ENCODE data around the gene ULK2.
"Not testable (repeated sequence)": the region's sequence is repeated elsewhere in the genome, so short reads cannot be mapped to it uniquely, and the experiment has no call there.

The ULK2 gene

GRCh38 chr17:19867329-19868078, at the start of gene ULK2:
TSS of gene ULK2 (minus strand) at chr17:19867936. CDS start at chr17:19867417, 519 bp downstream.
- H3K36me3 Mint-ChIP-seq: peaks cover 11% of the 10 kb centered on the region
- H3K27me3 Mint-ChIP-seq: peaks cover 5% of the 10 kb centered on the region
- H3K4me3 Mint-ChIP-seq: peak within 1 kb of the TSS; percentile 79
- CTCF ChIA-PET: interaction anchor here (1.4 kb wide), 1 partner anchor 22 kb away, joined by 4 read pairs; no protein-coding TSS in a partner anchor
- no peaks in the 10 kb centered on the region for H3K9me3 Mint-ChIP-seq
- DNase-seq: peak; percentile 66
- H3K4me1 Mint-ChIP-seq: peaks cover 37% of the 10 kb centered on the region
- H3K27ac Mint-ChIP-seq: peak within 1 kb of the TSS; percentile 84

- Mint-ChIP-seq H3K27ac (no peak overlapping the region), H3K4me1 (peaks cover 4% of the 10 kb centered on the region), H3K27me3 (no peaks in the 10 kb centered on the region), H3K36me3 (peaks cover 45% of the 10 kb centered on the region), H3K4me3 (no peak overlapping the region), H3K9me3 (no peaks in the 10 kb centered on the region)
- CTCF ChIA-PET: no interaction called here
- DNase-seq: no peak
Observed at GRCh38 chr17:19915245-19915978, 47.7 kb upstream of the ULK2 start.

GRCh38 chr17:19911033-19911432, 43.3 kb upstream of the ULK2 start:
- H3K4me1 Mint-ChIP-seq: peaks cover 4% of the 10 kb centered on the region
- no peaks in the 10 kb centered on the region for H3K9me3 Mint-ChIP-seq
- H3K36me3 Mint-ChIP-seq: peaks cover 62% of the 10 kb centered on the region
- no peaks in the 10 kb centered on the region for H3K27me3 Mint-ChIP-seq
- H3K4me3 Mint-ChIP-seq: no peak overlapping the region
- no peak for DNase-seq
- CTCF ChIA-PET: interaction anchor here (0.7 kb wide), 1 partner anchor 26 kb away, joined by 3 read pairs; no protein-coding TSS in a partner anchor
- H3K27ac Mint-ChIP-seq: no peak overlapping the region

- CTCF ChIA-PET: no interaction called here
- H3K36me3 Mint-ChIP-seq: peaks cover 60% of the 10 kb centered on the region
- peaks cover 4% of the 10 kb centered on the region for H3K4me1 Mint-ChIP-seq
- no peak overlapping the region for H3K4me3 Mint-ChIP-seq
- DNase-seq: no peak
- no peaks in the 10 kb centered on the region for H3K9me3 Mint-ChIP-seq
- no peaks in the 10 kb centered on the region for H3K27me3 Mint-ChIP-seq
- no peak overlapping the region for H3K27ac Mint-ChIP-seq
Observed at GRCh38 chr17:19909139-19909538, 41.4 kb upstream of the ULK2 start.

- H3K4me3 Mint-ChIP-seq: no peak overlapping the region
Observed at GRCh38 chr17:19905502-19905901, 37.8 kb upstream of the ULK2 start.

GRCh38 chr17:19904924-19905323, 37.2 kb upstream of the ULK2 start:
- no peak overlapping the region for H3K27ac Mint-ChIP-seq
- no peak for DNase-seq
- peaks cover 64% of the 10 kb centered on the region for H3K36me3 Mint-ChIP-seq
- no peaks in the 10 kb centered on the region for H3K27me3 Mint-ChIP-seq
- no peak overlapping the region for H3K4me3 Mint-ChIP-seq
- CTCF ChIA-PET: no interaction called here
- no peaks in the 10 kb centered on the region for H3K4me1 Mint-ChIP-seq
- no peaks in the 10 kb centered on the region for H3K9me3 Mint-ChIP-seq

More at GRCh38 chr17:19905502-19905901, 37.8 kb upstream of the ULK2 start:
- Mint-ChIP-seq H3K4me1 (no peaks in the 10 kb centered on the region), H3K36me3 (peaks cover 64% of the 10 kb centered on the region), H3K27ac (no peak overlapping the region), H3K9me3 (no peaks in the 10 kb centered on the region), H3K27me3 (no peaks in the 10 kb centered on the region)
- no peak for DNase-seq
- CTCF ChIA-PET: no interaction called here

GRCh38 chr17:19904412-19904811, 36.7 kb upstream of the ULK2 start:
- Mint-ChIP-seq H3K9me3 (no peaks in the 10 kb centered on the region), H3K27ac (no peak overlapping the region), H3K4me3 (no peak overlapping the region), H3K36me3 (peaks cover 61% of the 10 kb centered on the region), H3K4me1 (no peaks in the 10 kb centered on the region), H3K27me3 (no peaks in the 10 kb centered on the region)
- CTCF ChIA-PET: no interaction called here
- DNase-seq: no peak

- H3K36me3 Mint-ChIP-seq: peaks cover 35% of the 10 kb centered on the region
- H3K4me1 Mint-ChIP-seq: no peaks in the 10 kb centered on the region
- no peak for DNase-seq
- CTCF ChIA-PET: no interaction called here
- H3K4me3 Mint-ChIP-seq: no peak overlapping the region
- H3K27ac Mint-ChIP-seq: peak overlapping the region; percentile 24
- no peaks in the 10 kb centered on the region for H3K27me3 Mint-ChIP-seq
- H3K9me3 Mint-ChIP-seq: no peaks in the 10 kb centered on the region
Observed at GRCh38 chr17:19900809-19901208, 33.1 kb upstream of the ULK2 start.

GRCh38 chr17:19897903-19898302, 30.2 kb upstream of the ULK2 start:
- H3K36me3 Mint-ChIP-seq: peaks cover 16% of the 10 kb centered on the region
- H3K27me3 Mint-ChIP-seq: no peaks in the 10 kb centered on the region
- CTCF ChIA-PET: no interaction called here
- no peaks in the 10 kb centered on the region for H3K9me3 Mint-ChIP-seq
- H3K27ac Mint-ChIP-seq: no peak overlapping the region
- H3K4me3 Mint-ChIP-seq: no peak overlapping the region
- DNase-seq: no peak
- no peaks in the 10 kb centered on the region for H3K4me1 Mint-ChIP-seq

- H3K4me1 Mint-ChIP-seq: no peaks in the 10 kb centered on the region
- peaks cover 13% of the 10 kb centered on the region for H3K36me3 Mint-ChIP-seq
- no peak for DNase-seq
- H3K9me3 Mint-ChIP-seq: no peaks in the 10 kb centered on the region
- H3K27me3 Mint-ChIP-seq: no peaks in the 10 kb centered on the region
- H3K4me3 Mint-ChIP-seq: no peak overlapping the region
- no peak overlapping the region for H3K27ac Mint-ChIP-seq
- CTCF ChIA-PET: no interaction called here
Observed at GRCh38 chr17:19897090-19897837, 29.5 kb upstream of the ULK2 start.

- CTCF ChIA-PET: no interaction called here
- H3K27ac Mint-ChIP-seq: no peak overlapping the region
Observed at GRCh38 chr17:19896679-19897078, 28.9 kb upstream of the ULK2 start.

GRCh38 chr17:19890554-19890953, 22.8 kb upstream of the ULK2 start:
- DNase-seq, H3K4me1 Mint-ChIP-seq, H3K36me3 Mint-ChIP-seq, H3K27me3 Mint-ChIP-seq, H3K9me3 Mint-ChIP-seq, CTCF ChIA-PET, H3K4me3 Mint-ChIP-seq, H3K27ac Mint-ChIP-seq: not testable (repeated sequence)

More at GRCh38 chr17:19896679-19897078, 28.9 kb upstream of the ULK2 start:
- no peak overlapping the region for H3K4me3 Mint-ChIP-seq
- no peaks in the 10 kb centered on the region for H3K9me3 Mint-ChIP-seq
- H3K27me3 Mint-ChIP-seq: no peaks in the 10 kb centered on the region
- no peaks in the 10 kb centered on the region for H3K4me1 Mint-ChIP-seq
- no peak for DNase-seq
- peaks cover 13% of the 10 kb centered on the region for H3K36me3 Mint-ChIP-seq

- H3K4me3 Mint-ChIP-seq, H3K36me3 Mint-ChIP-seq, H3K9me3 Mint-ChIP-seq, H3K4me1 Mint-ChIP-seq, H3K27ac Mint-ChIP-seq, DNase-seq, H3K27me3 Mint-ChIP-seq, CTCF ChIA-PET: not testable (repeated sequence)
Observed at GRCh38 chr17:19890001-19890400, 22.3 kb upstream of the ULK2 start.

- DNase-seq: no peak
- CTCF ChIA-PET: no interaction called here
- Mint-ChIP-seq H3K27ac (no peak overlapping the region), H3K9me3 (no peaks in the 10 kb centered on the region), H3K4me1 (no peaks in the 10 kb centered on the region), H3K4me3 (no peak overlapping the region), H3K27me3 (peaks cover 8% of the 10 kb centered on the region), H3K36me3 (no peaks in the 10 kb centered on the region)
Observed at GRCh38 chr17:19886116-19886515, 18.4 kb upstream of the ULK2 start.
